ENCODE results near the gene UNC119B. TPM values are rescaled to one million over a fixed set of nuclear protein-coding genes. Genes with fewer than 3 reads are reported as not detected.

The UNC119B gene
- total RNA-seq, 1 donor from 2014 or later: 66.6 TPM

- H3K36me3 Mint-ChIP-seq (ENCODE audit: insufficient read depth): peaks cover 37% of the 10 kb centered on the region
- H3K4me1 Mint-ChIP-seq (ENCODE audit: low read depth): peaks cover 39% of the 10 kb centered on the region
Measured at GRCh38 chr12:120722784-120723183, 12.5 kb downstream of the UNC119B start.

GRCh38 chr12:120724720-120725119, 14.5 kb downstream of the UNC119B start:
- TF ChIP-seq, protein P1, sequence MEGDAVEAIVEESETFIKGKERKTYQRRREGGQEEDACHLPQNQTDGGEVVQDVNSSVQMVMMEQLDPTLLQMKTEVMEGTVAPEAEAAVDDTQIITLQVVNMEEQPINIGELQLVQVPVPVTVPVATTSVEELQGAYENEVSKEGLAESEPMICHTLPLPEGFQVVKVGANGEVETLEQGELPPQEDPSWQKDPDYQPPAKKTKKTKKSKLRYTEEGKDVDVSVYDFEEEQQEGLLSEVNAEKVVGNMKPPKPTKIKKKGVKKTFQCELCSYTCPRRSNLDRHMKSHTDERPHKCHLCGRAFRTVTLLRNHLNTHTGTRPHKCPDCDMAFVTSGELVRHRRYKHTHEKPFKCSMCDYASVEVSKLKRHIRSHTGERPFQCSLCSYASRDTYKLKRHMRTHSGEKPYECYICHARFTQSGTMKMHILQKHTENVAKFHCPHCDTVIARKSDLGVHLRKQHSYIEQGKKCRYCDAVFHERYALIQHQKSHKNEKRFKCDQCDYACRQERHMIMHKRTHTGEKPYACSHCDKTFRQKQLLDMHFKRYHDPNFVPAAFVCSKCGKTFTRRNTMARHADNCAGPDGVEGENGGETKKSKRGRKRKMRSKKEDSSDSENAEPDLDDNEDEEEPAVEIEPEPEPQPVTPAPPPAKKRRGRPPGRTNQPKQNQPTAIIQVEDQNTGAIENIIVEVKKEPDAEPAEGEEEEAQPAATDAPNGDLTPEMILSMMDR (IDR thresholded peaks at IDR 0.05; ENCODE audit: unreplicated experiment): no peak
- H3K9me3 Mint-ChIP-seq (ENCODE audit: low read depth): no peaks in the 10 kb centered on the region
- DNase-seq (ENCODE audit: low spot score, unreplicated experiment): no peak
- no peak overlapping the region for H3K27ac Mint-ChIP-seq
- H3K36me3 Mint-ChIP-seq (ENCODE audit: insufficient read depth): peaks cover 36% of the 10 kb centered on the region
- H3K4me1 Mint-ChIP-seq (ENCODE audit: low read depth): peaks cover 23% of the 10 kb centered on the region
- H3K4me3 Mint-ChIP-seq (ENCODE audit: low read depth): peak overlapping the region; percentile 84
- peaks cover 4% of the 10 kb centered on the region for H3K27me3 Mint-ChIP-seq

More at GRCh38 chr12:120722784-120723183, 12.5 kb downstream of the UNC119B start:
- no peaks in the 10 kb centered on the region for H3K9me3 Mint-ChIP-seq (ENCODE audit: low read depth)
- H3K27me3 Mint-ChIP-seq: peaks cover 4% of the 10 kb centered on the region
- H3K27ac Mint-ChIP-seq: no peak overlapping the region
- H3K4me3 Mint-ChIP-seq (ENCODE audit: low read depth): no peak overlapping the region
- DNase-seq (ENCODE audit: low spot score, unreplicated experiment): no peak
- TF ChIP-seq, protein P1 (IDR thresholded peaks at IDR 0.05; ENCODE audit: unreplicated experiment): no peak

DNA sequence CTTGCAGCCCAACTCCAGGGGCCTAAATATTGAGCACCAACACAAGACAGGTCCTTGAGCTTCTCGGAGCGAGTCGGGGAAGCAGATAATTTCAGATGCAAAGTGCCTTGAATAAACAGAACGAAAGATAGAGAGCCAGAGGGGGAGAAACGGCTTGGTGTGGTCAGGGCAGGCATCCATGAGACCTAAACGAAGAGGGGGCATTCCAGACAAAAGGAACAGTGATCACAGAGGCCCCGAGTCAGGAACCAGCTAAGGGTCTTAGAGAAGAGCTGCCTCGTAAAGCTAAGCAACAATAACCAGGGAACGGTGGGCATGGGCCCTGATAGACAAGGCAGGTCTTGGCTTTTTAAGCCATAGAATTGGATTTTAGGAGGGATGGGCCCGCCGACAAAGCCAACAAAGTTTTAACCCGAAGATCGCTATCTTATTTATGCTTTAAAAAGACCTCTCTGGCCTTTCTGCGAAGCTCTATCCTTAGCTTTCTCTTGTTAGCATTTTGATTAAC, 14.9 kb downstream of the UNC119B start:
- Mint-ChIP-seq H3K4me1 (ENCODE audit: low read depth) (peaks cover 18% of the 10 kb centered on the region), H3K9me3 (ENCODE audit: low read depth) (no peaks in the 10 kb centered on the region), H3K36me3 (ENCODE audit: insufficient read depth) (peaks cover 34% of the 10 kb centered on the region), H3K27ac (no peak overlapping the region), H3K27me3 (peaks cover 4% of the 10 kb centered on the region), H3K4me3 (ENCODE audit: low read depth) (peak overlapping the region; percentile 84)
- no peak for DNase-seq (ENCODE audit: low spot score, unreplicated experiment)
- TF ChIP-seq, protein P1 (IDR thresholded peaks at IDR 0.05; ENCODE audit: unreplicated experiment): no peak

DNA sequence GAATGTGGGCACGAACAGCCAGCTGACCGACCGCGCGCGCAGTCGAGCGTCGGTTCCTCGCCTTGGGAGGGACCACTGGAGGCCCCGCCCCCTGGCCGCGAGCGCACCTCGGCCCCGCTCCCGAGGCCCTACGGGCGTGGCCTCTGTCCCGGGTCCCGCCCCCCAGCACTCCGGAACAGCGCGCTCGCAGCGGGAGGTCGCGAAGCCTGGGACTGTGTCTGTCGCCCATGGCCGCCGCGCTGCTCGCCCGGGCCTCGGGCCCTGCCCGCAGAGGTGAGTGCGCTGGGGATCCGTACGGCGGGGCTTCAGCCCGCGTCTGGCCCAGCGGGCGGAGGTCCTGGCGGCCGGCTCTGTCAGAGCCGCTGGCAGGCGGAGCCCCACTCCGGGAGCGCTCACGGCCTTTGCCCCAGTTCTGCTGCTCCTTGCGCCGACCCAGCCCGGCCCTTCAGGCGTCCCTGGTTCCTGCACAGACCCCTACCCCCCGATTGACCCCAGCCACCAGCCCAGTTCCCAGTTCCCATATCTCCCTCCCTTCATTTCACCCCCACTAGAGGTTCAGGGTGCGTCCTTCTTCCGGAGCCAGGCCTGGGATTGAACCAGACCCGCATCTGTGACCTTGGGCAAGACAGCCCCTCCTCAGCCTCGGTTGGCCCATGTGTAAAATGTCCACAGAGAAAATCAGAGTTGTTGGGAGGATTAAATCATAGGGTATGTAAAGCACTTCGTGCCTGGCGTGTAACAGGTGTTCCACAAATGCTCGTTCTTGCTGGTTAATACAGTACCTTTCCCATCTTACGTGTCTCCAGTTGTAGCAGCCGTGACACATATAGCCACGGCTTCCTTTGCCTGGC, 15.6 kb downstream of the UNC119B start, which contains the start of gene ACADS:
TSS of gene ACADS (plus strand) at position 168 of the 851 bp plus-strand sequence. CDS start at position 228, 60 bp downstream.
- Mint-ChIP-seq H3K9me3 (ENCODE audit: low read depth) (no peaks in the 10 kb centered on the region), H3K36me3 (ENCODE audit: insufficient read depth) (peaks cover 34% of the 10 kb centered on the region), H3K27me3 (peaks cover 4% of the 10 kb centered on the region), H3K27ac (peak within 1 kb of the TSS; percentile 38), H3K4me3 (ENCODE audit: low read depth) (peak within 1 kb of the TSS; percentile 84), H3K4me1 (ENCODE audit: low read depth) (peaks cover 14% of the 10 kb centered on the region)
- peak; percentile 83 for DNase-seq (ENCODE audit: low spot score, unreplicated experiment)
- TF ChIP-seq, protein P1 (IDR thresholded peaks at IDR 0.05; ENCODE audit: unreplicated experiment): no peak

DNA sequence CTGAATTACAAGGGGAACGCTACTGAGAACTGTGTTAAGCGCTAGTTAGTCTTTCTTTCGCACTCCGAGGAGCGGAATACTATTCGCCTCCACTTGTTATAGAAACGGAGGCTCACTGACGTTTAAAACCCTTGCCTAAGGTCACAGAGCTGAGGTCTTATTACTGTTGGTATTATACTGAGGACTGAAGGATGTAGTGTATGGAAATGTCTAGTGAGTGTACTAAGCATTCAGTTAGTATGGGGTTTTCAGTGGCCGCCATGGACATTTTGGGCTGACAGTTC, 16.2 kb downstream of the UNC119B start:
- H3K4me1 Mint-ChIP-seq (ENCODE audit: low read depth): peaks cover 12% of the 10 kb centered on the region
- H3K27me3 Mint-ChIP-seq: peaks cover 4% of the 10 kb centered on the region
- H3K9me3 Mint-ChIP-seq (ENCODE audit: low read depth): no peaks in the 10 kb centered on the region
- H3K27ac Mint-ChIP-seq: no peak overlapping the region
- TF ChIP-seq, protein P1 (IDR thresholded peaks at IDR 0.05; ENCODE audit: unreplicated experiment): no peak
- peak overlapping the region; percentile 84 for H3K4me3 Mint-ChIP-seq (ENCODE audit: low read depth)
- H3K36me3 Mint-ChIP-seq (ENCODE audit: insufficient read depth): peaks cover 32% of the 10 kb centered on the region
- DNase-seq (ENCODE audit: low spot score, unreplicated experiment): no peak
